ENCODE data around the gene FDX1.

DNA sequence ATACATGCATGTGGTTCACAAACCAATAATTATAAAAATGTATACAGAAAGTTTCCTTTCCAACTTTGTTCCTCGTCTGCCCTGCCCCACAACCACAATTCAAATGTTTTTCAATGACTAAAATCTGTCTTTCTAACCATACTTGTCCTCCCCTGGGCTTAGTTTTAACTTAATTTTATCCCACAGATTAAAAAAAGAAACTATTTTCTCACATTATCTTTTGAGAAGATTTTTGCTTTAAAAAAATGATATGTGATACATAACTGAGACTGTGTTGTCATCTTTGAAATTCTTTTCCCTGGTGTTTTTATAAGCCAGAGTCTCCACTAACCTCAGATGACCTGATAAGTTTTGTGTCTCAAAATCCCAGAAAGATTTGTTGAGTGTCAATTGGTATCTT, 79.0 kb downstream of the FDX1 start:
- TF ChIP-seq, protein P1, sequence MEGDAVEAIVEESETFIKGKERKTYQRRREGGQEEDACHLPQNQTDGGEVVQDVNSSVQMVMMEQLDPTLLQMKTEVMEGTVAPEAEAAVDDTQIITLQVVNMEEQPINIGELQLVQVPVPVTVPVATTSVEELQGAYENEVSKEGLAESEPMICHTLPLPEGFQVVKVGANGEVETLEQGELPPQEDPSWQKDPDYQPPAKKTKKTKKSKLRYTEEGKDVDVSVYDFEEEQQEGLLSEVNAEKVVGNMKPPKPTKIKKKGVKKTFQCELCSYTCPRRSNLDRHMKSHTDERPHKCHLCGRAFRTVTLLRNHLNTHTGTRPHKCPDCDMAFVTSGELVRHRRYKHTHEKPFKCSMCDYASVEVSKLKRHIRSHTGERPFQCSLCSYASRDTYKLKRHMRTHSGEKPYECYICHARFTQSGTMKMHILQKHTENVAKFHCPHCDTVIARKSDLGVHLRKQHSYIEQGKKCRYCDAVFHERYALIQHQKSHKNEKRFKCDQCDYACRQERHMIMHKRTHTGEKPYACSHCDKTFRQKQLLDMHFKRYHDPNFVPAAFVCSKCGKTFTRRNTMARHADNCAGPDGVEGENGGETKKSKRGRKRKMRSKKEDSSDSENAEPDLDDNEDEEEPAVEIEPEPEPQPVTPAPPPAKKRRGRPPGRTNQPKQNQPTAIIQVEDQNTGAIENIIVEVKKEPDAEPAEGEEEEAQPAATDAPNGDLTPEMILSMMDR (IDR thresholded peaks at IDR 0.05; ENCODE audit: low read depth, low read length) = no peak
- no peak for TF ChIP-seq EZH2phosphoT487 (IDR thresholded peaks at IDR 0.05; ENCODE audit: low read depth)

All from OCI-LY3 (cell line).